ENCODE measurements around the gene STEAP3. TPM values are rescaled to one million over a fixed set of nuclear protein-coding genes. Genes with fewer than 3 reads are reported as not detected.
"Not testable (repeated sequence)": the region's sequence is repeated elsewhere in the genome, so short reads cannot be mapped to it uniquely, and the experiment has no call there.

The STEAP3 gene
- total and polyA plus RNA-seq, 4 experiments from 2014 or later: 0.32 TPM; not detected in 3

- H3K27ac Mint-ChIP-seq; H3K4me1 ChIP-seq (ENCODE audit: insufficient read depth, low read length); DNase-seq; H3K27ac ChIP-seq (ENCODE audit: low read depth, low read length); CTCF ChIA-PET (ENCODE audit: partially characterized antibody); H3K4me3 Mint-ChIP-seq; H3K9me3 ChIP-seq (ENCODE audit: control insufficient read depth in 1 of 2, low read length in 2 of 2); H3K9me3 Mint-ChIP-seq; H3K27me3 ChIP-seq (ENCODE audit: insufficient read depth, low read length); H3K4me3 ChIP-seq (ENCODE audit: low read length in 2 of 2); H3K36me3 ChIP-seq (ENCODE audit: insufficient read depth, low read length); POLR2A ChIA-PET (ENCODE audit: partially characterized antibody); H3K36me3 Mint-ChIP-seq; intact Hi-C loops (cut with micrococcal nuclease); H3K4me1 Mint-ChIP-seq; H3K27me3 Mint-ChIP-seq: not testable (repeated sequence)
Measured at GRCh38 chr2:119278385-119278784, 54.8 kb downstream of the STEAP3 start.

DNA sequence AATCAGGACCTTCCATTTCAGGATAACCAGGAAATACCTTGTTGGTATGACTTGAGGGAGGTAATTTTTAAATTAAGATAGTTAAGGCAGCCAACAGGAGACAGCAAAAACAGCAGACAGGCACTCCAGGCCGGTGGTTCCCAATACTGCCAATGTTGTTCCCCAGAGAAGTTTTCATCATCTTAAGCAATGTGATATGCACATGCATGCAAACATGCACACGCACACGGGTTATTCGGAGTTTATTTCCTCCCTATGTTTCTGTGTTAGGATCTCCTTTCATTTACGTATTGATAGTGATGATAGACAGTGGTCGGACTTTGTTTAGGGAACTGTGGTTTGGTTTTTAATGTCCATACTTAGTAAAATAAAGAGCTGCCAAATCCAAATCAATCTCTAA is 55.3 kb downstream of the STEAP3 start:
- POLR2A ChIA-PET (ENCODE audit: partially characterized antibody): no interaction called here
- intact Hi-C loops (cut with micrococcal nuclease): no loop called here
- H3K36me3 Mint-ChIP-seq: no peaks in the 10 kb centered on the region
- no peaks in the 10 kb centered on the region for H3K36me3 ChIP-seq (ENCODE audit: insufficient read depth, low read length)
- no peaks in the 10 kb centered on the region for H3K4me1 ChIP-seq (ENCODE audit: insufficient read depth, low read length)
- H3K27ac ChIP-seq (ENCODE audit: low read depth, low read length): no peak overlapping the region
- no peak overlapping the region for H3K4me3 ChIP-seq (ENCODE audit: low read length in 2 of 2)
- no peak overlapping the region for H3K4me3 Mint-ChIP-seq
- H3K27ac Mint-ChIP-seq: no peak overlapping the region
- peaks cover 0 to 2% (median 0%) of the 10 kb centered on the region in 8 donors for H3K9me3 Mint-ChIP-seq
- CTCF ChIA-PET (ENCODE audit: partially characterized antibody): no interaction called here
- H3K27me3 ChIP-seq (ENCODE audit: insufficient read depth, low read length): no peaks in the 10 kb centered on the region
- H3K4me1 Mint-ChIP-seq: no peaks in the 10 kb centered on the region
- DNase-seq: no peak
- H3K27me3 Mint-ChIP-seq: no peaks in the 10 kb centered on the region
- no peaks in the 10 kb centered on the region for H3K9me3 ChIP-seq (ENCODE audit: control insufficient read depth in 1 of 2, low read length in 2 of 2)

- H3K4me3 ChIP-seq (ENCODE audit: low read length in 2 of 2): no peak overlapping the region
- Mint-ChIP-seq H3K4me1 (no peaks in the 10 kb centered on the region), H3K4me3 (no peak overlapping the region), H3K9me3 (peaks cover 0 to 2% (median 0%) of the 10 kb centered on the region in 8 donors), H3K36me3 (no peaks in the 10 kb centered on the region), H3K27ac (no peak overlapping the region), H3K27me3 (no peaks in the 10 kb centered on the region)
- no peaks in the 10 kb centered on the region for H3K27me3 ChIP-seq (ENCODE audit: insufficient read depth, low read length)
- H3K9me3 ChIP-seq (ENCODE audit: control insufficient read depth in 1 of 2, low read length in 2 of 2): no peaks in the 10 kb centered on the region
- CTCF ChIA-PET (ENCODE audit: partially characterized antibody): no interaction called here
- no peak for DNase-seq
- no peaks in the 10 kb centered on the region for H3K36me3 ChIP-seq (ENCODE audit: insufficient read depth, low read length)
- POLR2A ChIA-PET (ENCODE audit: partially characterized antibody): no interaction called here
- no peaks in the 10 kb centered on the region for H3K4me1 ChIP-seq (ENCODE audit: insufficient read depth, low read length)
- intact Hi-C loops (cut with micrococcal nuclease): no loop called here
- no peak overlapping the region for H3K27ac ChIP-seq (ENCODE audit: low read depth, low read length)
Measured at GRCh38 chr2:119279666-119280065, 56.0 kb downstream of the STEAP3 start.

DNA sequence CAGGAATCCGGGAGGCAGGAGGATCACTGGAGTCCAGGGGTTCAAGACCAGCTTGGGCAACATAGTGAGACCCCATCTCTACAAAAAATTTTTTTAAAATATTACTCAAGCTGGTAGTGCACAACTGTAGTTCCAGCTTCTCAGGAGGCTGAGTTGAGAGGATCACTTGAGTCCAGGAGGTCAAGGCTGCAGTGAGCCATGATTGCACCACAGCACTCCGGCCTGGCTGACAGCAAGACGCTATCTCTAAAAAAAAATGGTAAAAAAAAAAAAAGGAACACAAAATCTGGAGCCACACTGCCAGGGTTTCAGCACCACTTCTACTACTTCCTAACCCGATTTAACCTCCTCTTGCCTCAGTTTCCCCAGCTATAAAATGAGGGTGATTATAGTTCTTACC is 57.0 kb downstream of the STEAP3 start:
- Mint-ChIP-seq H3K9me3 (peaks cover 0 to 2% (median 0%) of the 10 kb centered on the region in 8 donors), H3K4me3 (no peak overlapping the region), H3K36me3 (no peaks in the 10 kb centered on the region), H3K27ac (no peak overlapping the region), H3K4me1 (no peaks in the 10 kb centered on the region), H3K27me3 (no peaks in the 10 kb centered on the region)
- H3K36me3 ChIP-seq (ENCODE audit: insufficient read depth, low read length): no peaks in the 10 kb centered on the region
- H3K4me3 ChIP-seq (ENCODE audit: low read length in 2 of 2): no peak overlapping the region
- POLR2A ChIA-PET (ENCODE audit: partially characterized antibody): interaction anchor here (0.6 kb wide), 1 partner anchor 16 kb away, joined by 4 read pairs; no protein-coding TSS in a partner anchor
- no peaks in the 10 kb centered on the region for H3K27me3 ChIP-seq (ENCODE audit: insufficient read depth, low read length)
- DNase-seq: no peak
- no peaks in the 10 kb centered on the region for H3K4me1 ChIP-seq (ENCODE audit: insufficient read depth, low read length)
- intact Hi-C loops (cut with micrococcal nuclease): no loop called here
- H3K27ac ChIP-seq (ENCODE audit: low read depth, low read length): no peak overlapping the region
- H3K9me3 ChIP-seq (ENCODE audit: control insufficient read depth in 1 of 2, low read length in 2 of 2): no peaks in the 10 kb centered on the region
- CTCF ChIA-PET (ENCODE audit: partially characterized antibody): interaction anchor here (0.9 to 1.4 kb wide), 3 partner anchors 10 to 33 kb away, joined by 3 to 4 read pairs (median 3); no protein-coding TSS in a partner anchor

DNA sequence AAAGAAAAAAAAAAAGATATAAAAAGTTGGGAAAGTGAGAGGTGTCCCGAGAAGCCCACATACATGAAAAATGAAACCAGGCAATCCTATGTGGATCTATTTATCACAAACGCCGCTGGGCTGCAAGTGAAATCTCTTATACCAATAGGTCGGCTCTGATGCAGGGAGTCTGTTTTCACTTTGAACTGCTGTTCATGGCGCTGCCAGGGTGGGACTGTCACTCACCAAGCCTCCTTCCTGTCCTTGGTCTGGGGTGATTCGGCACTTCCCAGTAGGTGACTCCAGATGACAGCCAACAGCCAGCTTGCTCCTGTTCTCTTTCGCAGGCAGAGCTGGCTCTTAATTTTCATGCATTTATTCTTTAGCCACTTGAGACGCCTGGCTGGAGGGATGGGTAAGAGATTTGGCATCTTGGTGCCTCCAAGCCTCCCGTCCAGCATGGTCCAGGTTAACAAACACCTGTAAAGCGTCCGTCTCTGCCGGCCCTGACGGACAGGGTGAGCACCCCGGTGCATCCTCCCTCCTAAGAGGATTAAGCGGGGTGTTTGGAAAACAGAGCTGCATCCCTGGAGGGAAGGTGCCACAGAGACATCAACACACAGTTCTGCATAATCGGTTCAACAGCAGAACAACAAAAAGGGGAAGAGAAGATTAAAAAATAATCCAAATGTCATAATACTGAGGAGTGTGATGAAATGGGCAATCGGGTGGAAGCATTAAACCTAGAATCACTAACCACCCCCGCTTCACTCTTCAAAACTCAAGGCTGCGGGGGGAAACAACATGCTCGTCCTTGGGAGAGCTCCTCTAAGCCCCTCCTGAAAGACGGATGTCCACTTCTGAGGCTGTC is 58.7 kb downstream of the STEAP3 start:
- Histone ChIP-seq H3K4me1 (ENCODE audit: insufficient read depth, low read length) (no peaks in the 10 kb centered on the region), H3K27me3 (ENCODE audit: insufficient read depth, low read length) (no peaks in the 10 kb centered on the region), H3K27ac (ENCODE audit: low read depth, low read length) (no peak overlapping the region), H3K36me3 (ENCODE audit: insufficient read depth, low read length) (no peaks in the 10 kb centered on the region), H3K9me3 (ENCODE audit: control insufficient read depth in 1 of 2, low read length in 2 of 2) (no peaks in the 10 kb centered on the region), H3K4me3 (ENCODE audit: low read length in 2 of 2) (no peak overlapping the region)
- Mint-ChIP-seq H3K4me3 (no peak overlapping the region), H3K4me1 (no peaks in the 10 kb centered on the region), H3K27me3 (no peaks in the 10 kb centered on the region), H3K36me3 (peaks cover 3 to 6% of the 10 kb centered on the region in 2 donors), H3K9me3 (no peaks in the 10 kb centered on the region), H3K27ac (no peak overlapping the region)
- DNase-seq: no peak
- intact Hi-C loops (cut with micrococcal nuclease): no loop called here
- CTCF ChIA-PET (ENCODE audit: partially characterized antibody): interaction anchor here (1.4 kb wide), 1 partner anchor 31 kb away, joined by 3 read pairs; no protein-coding TSS in a partner anchor
- POLR2A ChIA-PET (ENCODE audit: partially characterized antibody): no interaction called here

DNA sequence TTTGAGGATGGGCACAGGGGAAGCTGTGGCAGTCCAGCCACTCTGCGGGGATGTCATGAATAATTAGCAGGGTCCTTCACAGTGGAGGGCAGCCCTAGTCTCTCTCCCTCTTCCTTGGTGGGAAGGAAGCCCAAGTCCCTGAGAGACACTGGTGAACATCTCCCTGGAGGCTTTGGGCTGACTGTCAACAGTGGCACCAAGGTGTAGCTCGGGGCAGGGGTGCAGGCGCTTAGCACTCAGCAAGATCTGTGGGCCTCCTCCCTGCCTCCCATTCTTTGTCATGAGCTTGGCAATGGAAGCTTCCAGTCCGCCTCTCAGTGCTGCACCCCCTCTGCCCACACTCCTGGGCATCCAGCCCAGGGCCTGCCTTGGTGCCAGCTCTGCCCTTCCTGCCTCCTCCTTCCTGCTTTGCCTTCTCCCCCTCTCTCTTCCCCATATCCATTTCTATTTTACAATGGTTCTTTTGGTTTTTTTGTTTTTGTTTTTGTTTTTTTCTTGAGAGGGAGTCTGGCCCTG is 59.4 kb downstream of the STEAP3 start:
- no peak for DNase-seq
- H3K27me3 ChIP-seq (ENCODE audit: insufficient read depth, low read length): no peaks in the 10 kb centered on the region
- H3K27me3 Mint-ChIP-seq: no peaks in the 10 kb centered on the region
- H3K9me3 Mint-ChIP-seq: no peaks in the 10 kb centered on the region
- no peak overlapping the region for H3K4me3 Mint-ChIP-seq
- ChIA-PET CTCF (ENCODE audit: partially characterized antibody) (no interaction called here), POLR2A (ENCODE audit: partially characterized antibody) (no interaction called here)
- H3K4me3 ChIP-seq (ENCODE audit: low read length in 2 of 2): no peak overlapping the region
- H3K9me3 ChIP-seq (ENCODE audit: control insufficient read depth in 1 of 2, low read length in 2 of 2): no peaks in the 10 kb centered on the region
- no peak overlapping the region for H3K27ac ChIP-seq (ENCODE audit: low read depth, low read length)
- peaks cover 3 to 6% of the 10 kb centered on the region in 2 donors for H3K36me3 Mint-ChIP-seq
- H3K4me1 Mint-ChIP-seq: no peaks in the 10 kb centered on the region
- H3K36me3 ChIP-seq (ENCODE audit: insufficient read depth, low read length): no peaks in the 10 kb centered on the region
- no peak overlapping the region for H3K27ac Mint-ChIP-seq
- H3K4me1 ChIP-seq (ENCODE audit: insufficient read depth, low read length): no peaks in the 10 kb centered on the region
- intact Hi-C loops (cut with micrococcal nuclease): no loop called here

- H3K27ac ChIP-seq (ENCODE audit: low read depth, low read length): no peak overlapping the region
- peaks cover 3 to 6% of the 10 kb centered on the region in 2 donors for H3K36me3 Mint-ChIP-seq
- H3K4me3 ChIP-seq (ENCODE audit: low read length in 2 of 2): no peak overlapping the region
- POLR2A ChIA-PET (ENCODE audit: partially characterized antibody): no interaction called here
- CTCF ChIA-PET (ENCODE audit: partially characterized antibody): no interaction called here
- DNase-seq: no peak
- no peaks in the 10 kb centered on the region for H3K4me1 ChIP-seq (ENCODE audit: insufficient read depth, low read length)
- H3K9me3 Mint-ChIP-seq: no peaks in the 10 kb centered on the region
- no peak overlapping the region for H3K4me3 Mint-ChIP-seq
- H3K27me3 Mint-ChIP-seq: no peaks in the 10 kb centered on the region
- H3K27me3 ChIP-seq (ENCODE audit: insufficient read depth, low read length): no peaks in the 10 kb centered on the region
- H3K4me1 Mint-ChIP-seq: no peaks in the 10 kb centered on the region
- no peak overlapping the region for H3K27ac Mint-ChIP-seq
- no peaks in the 10 kb centered on the region for H3K9me3 ChIP-seq (ENCODE audit: control insufficient read depth in 1 of 2, low read length in 2 of 2)
- intact Hi-C loops (cut with micrococcal nuclease): no loop called here
- H3K36me3 ChIP-seq (ENCODE audit: insufficient read depth, low read length): no peaks in the 10 kb centered on the region
Measured at GRCh38 chr2:119283873-119284331, 60.3 kb downstream of the STEAP3 start.
